NCI-H2107 (cell line): ENCODE measurements around the gene LAMA1.
"Not testable (repeated sequence)": the region's sequence is repeated elsewhere in the genome, so short reads cannot be mapped to it uniquely, and the experiment has no call there.

Source experiments
- DNase-seq: peaks from one replicate; lab custom pipeline; 2025; lab: John Stamatoyannopoulos, UW

The LAMA1 gene, protein sequence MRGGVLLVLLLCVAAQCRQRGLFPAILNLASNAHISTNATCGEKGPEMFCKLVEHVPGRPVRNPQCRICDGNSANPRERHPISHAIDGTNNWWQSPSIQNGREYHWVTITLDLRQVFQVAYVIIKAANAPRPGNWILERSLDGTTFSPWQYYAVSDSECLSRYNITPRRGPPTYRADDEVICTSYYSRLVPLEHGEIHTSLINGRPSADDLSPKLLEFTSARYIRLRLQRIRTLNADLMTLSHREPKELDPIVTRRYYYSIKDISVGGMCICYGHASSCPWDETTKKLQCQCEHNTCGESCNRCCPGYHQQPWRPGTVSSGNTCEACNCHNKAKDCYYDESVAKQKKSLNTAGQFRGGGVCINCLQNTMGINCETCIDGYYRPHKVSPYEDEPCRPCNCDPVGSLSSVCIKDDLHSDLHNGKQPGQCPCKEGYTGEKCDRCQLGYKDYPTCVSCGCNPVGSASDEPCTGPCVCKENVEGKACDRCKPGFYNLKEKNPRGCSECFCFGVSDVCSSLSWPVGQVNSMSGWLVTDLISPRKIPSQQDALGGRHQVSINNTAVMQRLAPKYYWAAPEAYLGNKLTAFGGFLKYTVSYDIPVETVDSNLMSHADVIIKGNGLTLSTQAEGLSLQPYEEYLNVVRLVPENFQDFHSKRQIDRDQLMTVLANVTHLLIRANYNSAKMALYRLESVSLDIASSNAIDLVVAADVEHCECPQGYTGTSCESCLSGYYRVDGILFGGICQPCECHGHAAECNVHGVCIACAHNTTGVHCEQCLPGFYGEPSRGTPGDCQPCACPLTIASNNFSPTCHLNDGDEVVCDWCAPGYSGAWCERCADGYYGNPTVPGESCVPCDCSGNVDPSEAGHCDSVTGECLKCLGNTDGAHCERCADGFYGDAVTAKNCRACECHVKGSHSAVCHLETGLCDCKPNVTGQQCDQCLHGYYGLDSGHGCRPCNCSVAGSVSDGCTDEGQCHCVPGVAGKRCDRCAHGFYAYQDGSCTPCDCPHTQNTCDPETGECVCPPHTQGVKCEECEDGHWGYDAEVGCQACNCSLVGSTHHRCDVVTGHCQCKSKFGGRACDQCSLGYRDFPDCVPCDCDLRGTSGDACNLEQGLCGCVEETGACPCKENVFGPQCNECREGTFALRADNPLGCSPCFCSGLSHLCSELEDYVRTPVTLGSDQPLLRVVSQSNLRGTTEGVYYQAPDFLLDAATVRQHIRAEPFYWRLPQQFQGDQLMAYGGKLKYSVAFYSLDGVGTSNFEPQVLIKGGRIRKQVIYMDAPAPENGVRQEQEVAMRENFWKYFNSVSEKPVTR (N-terminal part only)

DNA sequence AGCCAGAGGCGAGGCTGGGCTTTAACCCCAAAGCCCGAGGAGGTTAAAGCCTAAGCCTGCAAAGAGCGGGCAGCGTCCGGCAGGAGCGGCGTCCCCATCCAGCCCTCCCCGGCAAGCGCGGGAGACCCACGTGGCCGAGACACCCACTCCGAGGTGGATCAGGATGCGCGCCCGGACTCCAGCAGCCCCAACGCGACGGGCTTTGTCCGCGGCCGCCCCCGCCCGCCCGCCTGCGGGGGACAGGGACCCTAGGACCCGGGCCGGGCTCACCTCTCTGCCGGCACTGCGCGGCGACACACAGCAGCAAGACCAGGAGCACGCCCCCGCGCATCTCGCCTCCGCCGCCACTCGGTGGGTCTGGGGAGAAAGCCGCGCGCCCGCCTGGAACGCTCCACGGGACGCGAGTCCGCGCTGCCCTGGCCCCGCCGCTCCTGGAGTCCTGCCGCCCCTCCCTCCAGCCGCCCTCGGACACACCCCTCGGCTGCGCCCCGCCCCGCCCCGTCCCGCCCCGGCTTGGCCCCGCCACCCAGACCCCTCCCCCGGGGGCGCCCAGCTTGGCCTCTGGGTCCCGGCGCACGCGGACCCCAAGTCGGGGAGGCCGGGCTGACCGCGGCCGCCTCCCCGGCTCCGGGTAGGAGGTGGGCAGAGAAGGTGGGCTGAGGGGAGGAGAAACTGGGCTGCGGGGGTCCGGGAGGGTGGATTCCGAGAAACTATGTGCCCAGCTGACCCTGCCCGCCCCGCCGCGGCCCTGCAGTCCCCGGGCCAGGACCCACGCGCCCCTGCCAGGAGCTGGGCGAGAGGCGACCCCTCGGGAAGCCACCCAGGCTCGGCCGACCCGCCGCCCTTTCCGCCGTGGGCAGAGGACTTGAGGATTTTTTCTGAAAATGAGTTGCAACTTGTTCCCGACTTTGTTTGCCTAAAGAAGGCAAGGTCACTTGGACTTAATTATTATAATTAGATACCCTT, at the start of gene LAMA1:
LAMA1 (minus strand) TSS at position 408 of the 966 bp plus-strand sequence; CDS start at position 331, 77 bp downstream.
- DNase-seq, result no peak

DNA sequence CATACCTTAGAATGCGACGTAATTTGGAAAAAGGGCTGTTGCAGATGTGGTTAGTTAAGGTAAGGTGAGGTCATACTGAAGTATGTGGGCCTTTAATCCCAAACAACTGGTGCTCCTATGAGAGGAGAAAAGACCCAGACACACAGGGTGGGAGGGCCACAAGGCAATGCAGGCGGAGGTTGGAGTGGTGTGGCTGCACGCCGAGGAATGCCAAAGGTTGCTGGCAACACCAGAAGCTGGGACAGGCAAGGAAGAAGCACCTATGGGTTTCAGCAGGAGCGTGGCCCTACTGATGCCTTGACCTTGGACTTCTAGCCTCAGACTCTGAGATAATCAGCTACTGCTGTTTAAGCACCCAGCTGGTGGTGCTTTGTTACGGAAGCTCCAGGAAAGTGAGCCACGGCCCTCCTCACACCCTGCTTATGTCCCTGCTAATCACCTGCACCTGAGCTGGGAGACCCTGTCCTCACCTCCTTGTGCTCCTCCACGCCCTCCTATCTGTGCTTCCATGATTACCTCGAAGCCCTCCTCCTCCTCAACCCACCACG, 48.3 kb upstream of the LAMA1 start:
- DNase-seq, result no peak

DNA sequence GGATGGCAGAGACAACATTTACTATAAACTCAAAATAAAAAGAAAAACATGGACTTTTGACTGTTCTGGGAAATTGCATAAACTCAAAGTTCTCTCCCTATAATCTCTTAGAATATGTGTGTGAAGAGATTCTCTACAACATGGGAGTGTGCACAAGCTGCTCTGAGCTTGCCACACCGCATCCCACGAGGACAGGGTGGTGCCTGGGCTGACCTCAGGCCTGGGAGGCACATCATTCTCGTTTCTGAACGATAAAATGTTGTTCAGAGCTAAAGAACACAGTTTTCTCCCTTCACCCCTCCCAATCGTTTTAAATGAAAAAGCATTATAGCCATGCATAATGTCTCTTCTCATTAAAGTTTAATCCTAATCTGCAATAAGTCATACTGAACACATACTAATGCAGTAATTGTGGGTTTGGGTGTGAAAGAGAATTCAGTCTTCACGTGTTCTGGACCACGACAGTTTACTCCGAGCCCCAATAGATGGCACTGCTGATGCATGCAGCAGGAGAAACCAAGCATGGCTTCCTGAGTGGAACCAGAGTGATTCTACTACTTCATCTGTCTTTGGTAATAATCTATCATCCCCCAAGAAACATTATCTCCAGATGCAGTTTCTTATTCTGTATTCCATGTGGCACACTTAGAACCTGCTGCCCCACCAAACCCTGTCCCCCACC, 46.9 kb upstream of the LAMA1 start:
- no peak for DNase-seq

DNA sequence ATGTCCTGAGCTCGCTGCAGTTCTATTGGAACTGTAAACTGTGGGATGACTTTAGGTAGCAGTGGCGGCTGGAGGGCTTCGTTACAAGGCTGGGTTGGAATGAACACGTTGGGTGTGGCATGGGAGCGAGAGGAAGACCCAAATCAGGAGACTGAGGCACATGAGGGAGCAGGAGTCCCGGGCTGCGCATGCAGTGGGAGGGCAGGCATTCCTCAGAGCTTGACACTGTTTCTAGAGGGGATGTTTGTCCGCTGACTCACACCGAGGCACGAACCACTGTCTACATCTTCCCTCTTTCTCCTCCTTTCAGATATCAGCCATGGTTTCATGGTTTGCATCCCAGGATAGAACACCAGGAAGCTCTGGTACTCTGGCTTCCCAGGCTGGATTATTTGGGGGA, 40.6 kb upstream of the LAMA1 start:
- DNase-seq, result no peak

DNA sequence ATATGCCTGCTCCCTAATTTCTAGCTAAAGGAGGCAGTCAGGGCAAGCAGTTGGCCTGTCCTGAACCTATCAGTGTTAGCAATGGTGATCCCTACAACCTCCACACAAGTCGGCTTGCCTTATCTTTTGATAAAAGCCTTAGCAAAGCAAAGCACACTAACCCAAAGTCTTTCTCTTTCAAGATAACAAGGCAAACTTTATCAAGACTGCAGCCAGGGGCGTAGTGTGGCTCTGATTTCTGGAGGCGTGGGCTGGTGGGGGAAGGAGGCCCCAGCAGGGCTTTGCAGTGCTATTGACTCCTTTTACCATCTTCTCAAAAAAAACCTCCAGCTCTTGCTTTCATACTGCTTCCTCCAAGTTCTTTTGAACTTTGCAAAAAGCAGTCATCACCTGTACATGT, 40.2 kb upstream of the LAMA1 start:
- DNase-seq, result no peak

DNA sequence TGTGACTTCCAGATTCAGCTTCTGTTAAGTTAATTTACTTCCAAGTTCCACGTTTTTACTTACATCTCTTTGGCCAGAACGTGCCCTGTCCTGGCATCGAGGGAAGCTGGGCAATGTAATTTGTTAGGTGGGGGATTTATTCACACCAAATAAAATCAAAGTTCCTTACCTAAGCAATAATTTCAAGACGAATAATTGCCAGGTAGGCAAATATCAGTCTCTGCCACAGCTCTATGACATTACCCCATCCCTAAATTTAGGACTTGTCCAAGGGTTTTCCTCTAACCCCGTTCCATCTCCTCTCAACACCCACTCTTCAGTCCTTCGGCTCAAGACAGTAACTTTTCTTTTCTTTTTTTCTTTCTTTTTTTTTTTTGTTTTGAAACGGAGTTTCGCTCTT, 38.3 kb upstream of the LAMA1 start:
- DNase-seq, result no peak

DNA sequence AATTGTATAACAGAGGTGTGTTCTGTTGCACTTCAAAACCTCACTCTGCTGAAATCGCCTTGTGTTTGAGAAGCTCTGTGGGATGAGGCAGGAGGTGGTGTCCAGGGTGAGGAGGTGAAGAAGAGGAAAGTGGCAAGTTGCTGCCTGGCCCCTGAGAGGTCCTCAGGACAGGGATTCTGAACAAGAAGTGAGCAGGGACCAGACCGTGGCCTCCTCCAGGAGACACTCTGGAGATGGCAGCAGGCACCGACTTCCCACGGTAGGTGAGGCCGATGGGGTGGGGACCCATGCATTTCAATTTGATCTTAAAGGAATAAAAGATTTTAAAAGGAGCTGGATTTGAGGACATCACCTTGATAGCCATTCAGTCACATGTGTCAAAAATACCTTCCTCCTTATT, 37.5 kb upstream of the LAMA1 start:
- no peak for DNase-seq

DNA sequence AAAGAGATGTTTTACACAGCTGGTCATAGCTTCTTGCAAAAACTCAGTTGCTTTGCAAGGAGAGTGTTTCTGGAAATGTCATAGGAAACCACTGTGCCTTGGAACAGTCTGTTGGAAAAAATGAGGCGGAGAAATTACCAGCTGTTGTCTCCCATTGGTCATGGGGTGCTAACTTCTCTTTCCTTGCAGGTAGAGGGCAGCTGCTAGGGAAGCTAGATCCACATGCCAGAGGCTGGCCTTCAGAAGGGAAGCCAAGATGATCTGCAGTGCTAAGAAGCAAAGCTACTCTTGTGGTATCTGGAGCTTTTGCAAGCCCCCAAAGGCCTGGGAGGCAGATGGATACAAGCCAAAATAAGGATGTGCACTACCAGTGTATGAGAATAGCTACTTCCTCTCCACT, 34.8 kb upstream of the LAMA1 start:
- no peak for DNase-seq

DNA sequence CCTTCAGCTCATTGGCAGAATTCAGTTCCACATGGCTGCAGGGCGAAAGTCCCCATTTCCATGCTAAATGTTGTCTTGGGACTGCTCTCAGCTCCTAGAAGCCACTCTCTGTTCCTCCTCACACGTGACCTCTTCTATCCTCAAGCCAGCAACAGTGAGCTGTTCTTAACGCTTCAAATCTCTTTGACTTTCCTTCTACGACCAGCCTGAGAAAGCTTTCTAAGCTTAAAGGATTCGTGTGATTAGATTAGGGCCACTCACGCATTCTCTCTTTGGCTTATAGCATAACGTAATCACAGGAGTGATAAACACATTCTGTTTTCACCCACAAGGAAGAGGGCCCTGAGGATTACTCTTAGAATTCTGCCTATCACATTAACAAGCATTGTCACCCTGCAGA, 29.8 kb upstream of the LAMA1 start:
- no peak for DNase-seq

DNA sequence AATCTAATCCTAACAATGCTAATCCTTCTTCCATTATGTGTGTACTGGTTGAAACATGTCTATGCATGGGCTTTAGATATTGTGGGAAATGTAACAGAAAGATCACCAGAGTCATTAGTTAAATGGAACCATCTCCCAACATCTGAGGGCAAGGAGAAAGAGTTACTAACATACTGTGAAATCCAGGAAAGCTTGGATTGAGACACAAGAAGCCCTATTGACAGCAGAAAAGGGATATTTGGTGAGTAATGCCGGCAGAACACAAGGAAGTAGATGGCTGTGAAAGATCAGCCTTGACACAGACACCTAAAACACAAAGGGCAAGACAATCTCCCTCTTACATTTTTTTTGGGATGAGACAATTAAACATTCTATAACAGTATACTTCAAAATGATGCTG, 28.5 kb upstream of the LAMA1 start:
- no peak for DNase-seq

DNA sequence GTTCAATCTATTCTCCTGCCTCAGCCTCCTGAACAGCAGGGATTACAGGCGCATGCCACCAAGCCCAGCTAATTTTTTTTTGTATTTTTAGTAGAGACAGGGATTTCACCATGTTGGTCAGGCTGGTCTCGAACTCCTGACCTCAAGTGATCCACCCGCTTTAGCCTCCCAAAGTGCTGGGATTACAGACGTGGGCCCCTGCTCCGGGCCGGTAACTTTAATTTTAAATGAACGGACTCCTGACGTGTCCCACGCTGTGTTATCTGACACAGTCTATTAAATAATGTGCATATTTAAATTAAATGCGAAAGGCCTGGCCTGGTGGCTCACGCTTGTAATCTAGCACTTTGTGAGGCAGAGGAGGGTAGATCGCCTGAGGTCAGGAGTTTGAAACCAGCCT, 27.3 kb upstream of the LAMA1 start:
- not testable (repeated sequence) for DNase-seq

DNA sequence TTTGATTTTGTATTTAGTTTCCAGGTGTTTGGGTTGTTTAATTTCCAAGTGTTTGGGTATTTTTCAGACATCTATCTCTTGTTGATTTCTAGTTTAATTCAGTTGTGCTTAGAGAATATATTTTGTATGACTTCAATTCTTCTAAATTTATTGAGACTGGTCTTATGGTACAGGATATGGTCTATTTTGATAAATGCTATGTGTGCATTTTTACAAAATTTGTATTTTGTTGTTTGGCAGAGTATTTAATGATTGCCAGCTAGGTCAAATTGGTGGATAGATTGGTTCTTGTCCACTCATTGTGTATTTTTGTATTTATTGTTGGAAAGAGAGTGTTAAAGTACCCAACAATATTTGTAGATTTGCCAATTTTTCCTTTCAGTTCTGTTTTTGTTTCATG, 23.7 kb upstream of the LAMA1 start:
- no peak for DNase-seq

DNA sequence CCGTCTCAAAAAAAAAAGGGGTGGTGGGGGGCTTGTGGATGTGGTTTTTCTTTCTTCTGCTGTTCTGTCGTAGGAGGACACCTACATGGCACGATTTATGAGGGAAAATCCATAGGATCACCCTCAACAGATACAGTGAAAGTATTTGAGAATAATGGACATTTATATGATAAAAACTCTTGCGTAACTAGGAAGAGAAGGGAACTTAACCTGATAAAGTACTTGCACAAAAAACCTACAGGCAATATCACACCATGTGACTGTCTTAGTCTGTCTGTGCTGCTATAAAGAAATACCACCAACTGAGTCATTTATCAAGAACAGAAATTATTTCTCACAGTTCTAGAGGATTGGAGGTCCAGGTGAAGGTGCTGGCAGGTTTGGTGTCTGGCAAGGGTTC, 21.8 kb upstream of the LAMA1 start:
- DNase-seq, result no peak

DNA sequence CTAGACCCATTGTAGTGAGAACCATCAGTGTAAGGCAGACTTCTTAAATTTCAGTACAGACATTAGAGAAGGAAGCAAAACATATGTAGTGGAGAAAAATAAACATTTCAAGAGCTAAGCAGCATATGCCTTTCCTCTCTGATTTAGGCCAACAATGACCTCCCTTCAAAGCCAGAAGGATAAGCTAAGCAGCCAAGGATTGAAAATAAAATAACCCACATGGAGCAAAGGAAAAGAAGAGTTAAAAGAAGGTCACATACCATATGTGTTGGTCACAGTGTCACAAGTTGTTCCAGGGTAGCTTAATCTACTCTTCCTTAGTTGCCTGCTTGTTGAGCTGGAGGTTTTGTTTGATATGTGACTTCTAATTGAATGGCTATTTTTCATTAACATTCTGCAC, 15.6 kb upstream of the LAMA1 start:
- DNase-seq, result no peak

DNA sequence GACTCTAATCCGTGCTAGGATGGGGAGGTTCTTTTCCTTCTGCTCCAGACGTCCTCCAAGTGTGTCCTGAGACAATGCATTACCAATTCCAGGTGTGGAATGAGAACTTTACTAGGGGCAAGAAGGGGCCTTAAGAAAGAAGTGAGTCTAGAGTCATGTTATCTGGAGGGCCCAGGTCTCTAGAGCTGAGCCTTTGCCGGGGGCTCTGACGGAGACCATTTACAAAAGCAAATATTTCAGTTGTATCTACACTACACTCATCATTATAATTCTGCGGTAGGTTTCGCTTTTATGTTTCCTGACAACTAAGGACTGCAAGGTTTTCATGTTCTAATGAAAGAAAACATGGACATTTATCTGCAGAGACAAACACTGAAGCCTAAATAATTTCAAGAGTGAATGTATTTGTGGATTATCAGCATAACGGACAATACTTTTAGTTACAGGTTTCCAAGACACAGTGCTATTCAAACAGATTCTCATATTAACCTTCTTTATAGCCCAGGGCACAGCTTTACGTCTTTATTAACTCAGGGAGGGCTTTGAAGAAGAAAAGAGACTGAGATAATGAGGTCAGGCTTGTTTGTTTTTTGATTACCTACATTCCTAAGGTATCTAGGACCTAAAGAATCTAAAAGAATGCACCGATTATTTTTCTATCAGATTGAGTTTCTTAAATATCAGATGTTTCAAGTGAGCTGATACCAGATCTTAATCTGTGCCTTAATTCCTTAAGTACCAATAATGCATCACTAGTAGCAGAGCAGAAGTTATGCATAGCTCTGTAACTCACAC, 15.0 kb upstream of the LAMA1 start:
- no peak for DNase-seq

DNA sequence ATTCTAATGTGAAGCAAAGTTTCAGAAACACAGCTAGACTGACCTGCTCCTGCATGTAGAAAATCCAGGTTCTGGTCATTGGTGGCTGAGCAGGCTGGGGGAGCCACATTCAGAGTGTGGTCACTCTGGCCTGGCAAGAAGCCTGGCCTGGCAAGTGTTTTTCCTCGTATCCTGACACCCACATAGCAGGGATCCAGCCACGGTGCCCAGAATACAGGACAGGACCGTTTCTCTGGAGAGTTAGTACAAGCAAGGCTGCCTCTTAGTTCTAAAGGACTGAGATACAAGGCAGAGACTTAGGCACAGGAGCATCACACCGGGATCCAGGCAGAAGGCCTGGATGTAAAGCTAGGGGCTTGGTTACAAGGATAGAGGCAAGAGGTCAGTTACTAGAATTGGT, 4.8 kb upstream of the LAMA1 start:
- no peak for DNase-seq

DNA sequence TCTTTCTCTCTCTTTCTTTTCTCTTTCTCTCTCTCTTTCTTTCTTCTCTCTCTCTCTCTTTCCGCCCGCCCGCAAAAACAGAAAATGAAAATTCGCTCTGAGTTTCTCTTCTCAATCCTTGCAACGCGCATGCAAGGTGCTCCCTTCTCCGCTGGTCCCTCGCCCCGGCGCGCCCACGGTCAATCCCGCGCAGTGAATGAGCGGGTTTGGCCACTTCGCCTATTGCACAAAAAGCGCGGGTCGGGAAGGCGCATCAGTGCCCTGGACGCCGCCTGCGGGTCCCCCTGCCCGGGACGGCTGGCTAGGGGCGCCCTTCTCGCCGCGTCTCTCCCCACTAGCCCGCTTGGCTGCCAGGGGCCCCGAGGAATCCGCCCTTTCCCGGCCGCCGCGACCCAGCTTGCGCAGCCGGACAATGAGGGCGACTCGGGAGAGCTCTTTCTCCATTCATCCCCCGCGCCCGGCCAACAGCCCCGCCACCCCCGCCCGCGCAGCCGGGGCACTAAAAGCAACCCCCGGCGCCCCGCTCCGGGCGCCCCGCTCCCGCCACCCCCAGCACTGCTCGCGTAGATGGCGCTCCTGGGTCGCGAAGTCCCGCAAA, 706 bp downstream of the LAMA1 start:
- no peak for DNase-seq

DNA sequence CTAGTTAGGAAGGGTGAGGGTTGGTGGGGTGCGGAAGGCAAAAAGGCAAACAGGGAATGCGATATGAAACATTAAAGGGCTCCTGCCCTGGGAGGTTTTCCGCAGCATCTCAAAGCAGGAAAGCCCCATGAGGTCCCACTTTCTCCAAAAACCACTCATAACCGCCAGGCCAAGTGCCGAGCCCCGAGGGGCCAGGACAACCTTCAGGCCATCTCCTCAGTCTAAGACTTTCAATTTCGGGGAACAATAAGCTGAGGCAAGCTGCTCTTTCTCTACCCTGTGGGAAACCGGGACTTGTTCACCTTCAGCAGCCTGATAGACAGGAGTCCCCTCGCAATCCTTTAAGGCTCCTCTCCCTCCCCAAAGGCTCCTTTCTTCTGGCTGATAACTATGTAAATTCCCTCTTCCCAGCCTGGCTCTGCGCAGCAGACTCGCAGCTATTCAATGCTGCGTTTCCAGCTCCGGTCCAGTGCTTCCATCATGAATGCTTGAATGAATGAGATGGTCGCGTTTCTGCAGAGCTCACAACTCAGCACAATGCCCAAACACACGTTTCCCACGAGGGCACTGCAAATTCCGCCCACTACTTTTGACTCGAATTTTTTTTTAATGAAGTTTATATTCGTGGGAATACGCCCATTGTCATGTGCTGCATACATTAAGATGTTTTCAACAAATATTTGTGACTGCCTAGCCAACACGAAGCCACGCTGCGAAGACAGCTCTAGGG, 1.4 kb downstream of the LAMA1 start:
- no peak for DNase-seq
